Measurements from ENCODE around the gene DET1. TPM values are rescaled to one million over a fixed set of nuclear protein-coding genes. Genes with fewer than 3 reads are reported as not detected.
"Not testable (repeated sequence)": the region's sequence is repeated elsewhere in the genome, so short reads cannot be mapped to it uniquely, and the experiment has no call there.

DET1 gene
- polyA plus RNA-seq, 1 donor from 2014 or later = 1.1 TPM

DNA sequence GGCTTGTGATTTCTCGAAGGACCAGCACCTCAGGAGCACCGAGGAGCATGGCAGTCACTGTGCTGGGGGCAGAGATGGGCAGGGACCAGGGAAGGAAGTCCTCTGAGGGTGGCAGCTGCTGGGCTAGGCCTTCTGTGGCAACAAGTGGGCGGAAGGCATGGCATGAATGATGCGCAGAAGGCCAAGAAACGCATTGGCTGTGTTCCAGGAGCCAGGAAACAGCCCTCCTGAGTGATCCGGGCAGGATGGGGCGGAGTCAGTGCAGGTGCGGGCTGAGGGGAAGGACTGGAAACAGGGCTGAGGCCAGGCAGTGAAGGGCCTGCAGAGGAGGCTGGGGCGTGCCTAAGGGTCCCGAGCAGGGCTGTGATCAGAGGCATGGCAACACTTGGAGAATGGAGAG, 55.3 kb downstream of the DET1 start:
- H3K4me1 Mint-ChIP-seq = no peaks in the 10 kb centered on the region
- no peaks in the 10 kb centered on the region for H3K9me3 Mint-ChIP-seq
- no peak overlapping the region for H3K4me3 Mint-ChIP-seq
- no peak overlapping the region for H3K27ac Mint-ChIP-seq
- H3K36me3 Mint-ChIP-seq = peaks cover 1% of the 10 kb centered on the region
- no peaks in the 10 kb centered on the region for H3K27me3 Mint-ChIP-seq

DNA sequence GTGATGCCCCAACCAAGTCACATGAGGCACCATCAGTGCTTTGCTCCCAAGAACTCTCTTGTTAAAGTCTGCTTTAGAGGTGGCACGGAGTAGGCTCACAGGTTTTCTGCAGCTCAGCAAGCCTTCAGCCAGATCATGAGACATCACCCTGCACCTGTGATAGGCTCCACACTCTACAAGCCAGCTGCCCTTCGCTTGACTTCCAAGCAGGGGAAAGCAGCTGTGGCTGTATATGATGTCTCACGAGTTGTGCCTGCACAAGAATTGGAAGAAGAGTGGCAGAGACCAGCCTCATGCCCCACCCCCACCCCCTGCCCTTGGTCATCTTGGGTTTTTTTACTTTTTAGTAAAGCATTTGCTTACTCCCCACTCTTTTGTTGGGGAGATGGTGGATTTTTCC, 56.4 kb downstream of the DET1 start:
- Mint-ChIP-seq H3K4me3 (no peak overlapping the region), H3K36me3 (peaks cover 6% of the 10 kb centered on the region), H3K9me3 (no peaks in the 10 kb centered on the region), H3K4me1 (no peaks in the 10 kb centered on the region), H3K27ac (peak overlapping the region in 1 of 3 donors; percentile 13), H3K27me3 (no peaks in the 10 kb centered on the region)

GRCh38 chr15:88489321-88489720, 57.2 kb downstream of the DET1 start:
- H3K27me3 Mint-ChIP-seq = no peaks in the 10 kb centered on the region
- H3K27ac Mint-ChIP-seq = no peak overlapping the region
- H3K36me3 Mint-ChIP-seq = peaks cover 6% of the 10 kb centered on the region
- H3K4me1 Mint-ChIP-seq = no peaks in the 10 kb centered on the region
- no peak overlapping the region for H3K4me3 Mint-ChIP-seq
- H3K9me3 Mint-ChIP-seq = no peaks in the 10 kb centered on the region

GRCh38 chr15:88487796-88488523, 58.5 kb downstream of the DET1 start:
- Mint-ChIP-seq H3K27ac (no peak overlapping the region), H3K4me3 (no peak overlapping the region), H3K27me3 (no peaks in the 10 kb centered on the region), H3K36me3 (peaks cover 5% of the 10 kb centered on the region), H3K4me1 (no peaks in the 10 kb centered on the region), H3K9me3 (no peaks in the 10 kb centered on the region)

DNA sequence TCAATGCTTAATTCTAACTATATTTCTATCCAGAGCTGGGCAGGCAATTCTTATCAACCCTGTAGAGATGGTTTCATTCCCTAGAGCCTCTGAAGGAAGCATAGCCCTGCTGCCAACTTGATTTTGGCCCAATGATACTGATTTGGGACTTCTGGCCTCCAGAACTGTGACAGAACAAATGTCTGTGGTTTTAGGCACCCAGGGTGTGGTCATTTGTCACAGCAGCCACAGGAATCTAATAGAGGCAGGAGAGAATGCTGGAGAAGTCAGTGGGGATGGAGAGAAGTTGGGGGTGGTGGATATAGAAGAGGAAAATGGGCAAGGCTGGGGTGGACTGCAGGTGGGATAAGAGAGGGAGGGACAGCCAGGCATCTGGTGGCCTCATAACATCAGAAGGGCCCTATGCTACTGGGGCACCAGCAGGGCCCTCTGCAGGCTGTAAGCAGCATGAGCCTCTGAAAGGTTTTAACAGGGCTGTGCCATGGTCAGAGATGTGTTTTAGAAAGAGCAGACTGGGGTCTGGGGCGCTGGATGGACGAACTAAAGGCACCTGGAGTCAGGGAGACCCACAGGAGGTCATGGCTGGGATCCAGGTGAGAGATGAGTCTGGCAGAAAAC, 59.2 kb downstream of the DET1 start:
- H3K27ac Mint-ChIP-seq = no peak overlapping the region
- no peak overlapping the region for H3K4me3 Mint-ChIP-seq
- H3K27me3 Mint-ChIP-seq = no peaks in the 10 kb centered on the region
- no peaks in the 10 kb centered on the region for H3K9me3 Mint-ChIP-seq
- H3K36me3 Mint-ChIP-seq = peaks cover 5% of the 10 kb centered on the region
- H3K4me1 Mint-ChIP-seq = peaks cover 0 to 2% (median 0%) of the 10 kb centered on the region in 3 donors

GRCh38 chr15:88484682-88485331, 61.7 kb downstream of the DET1 start:
- H3K4me3 Mint-ChIP-seq = no peak overlapping the region
- no peak overlapping the region for H3K27ac Mint-ChIP-seq
- H3K4me1 Mint-ChIP-seq = peaks cover 0 to 4% (median 2%) of the 10 kb centered on the region in 3 donors
- no peaks in the 10 kb centered on the region for H3K27me3 Mint-ChIP-seq
- H3K9me3 Mint-ChIP-seq = no peaks in the 10 kb centered on the region
- peaks cover 5% of the 10 kb centered on the region for H3K36me3 Mint-ChIP-seq

GRCh38 chr15:88482263-88482662, 64.2 kb downstream of the DET1 start:
- Mint-ChIP-seq H3K9me3 (no peaks in the 10 kb centered on the region), H3K27me3 (no peaks in the 10 kb centered on the region), H3K4me3 (no peak overlapping the region), H3K36me3 (peaks cover 9% of the 10 kb centered on the region), H3K4me1 (peaks cover 0 to 4% (median 2%) of the 10 kb centered on the region in 3 donors), H3K27ac (peak overlapping the region in 1 of 3 donors; percentile 2)

DNA sequence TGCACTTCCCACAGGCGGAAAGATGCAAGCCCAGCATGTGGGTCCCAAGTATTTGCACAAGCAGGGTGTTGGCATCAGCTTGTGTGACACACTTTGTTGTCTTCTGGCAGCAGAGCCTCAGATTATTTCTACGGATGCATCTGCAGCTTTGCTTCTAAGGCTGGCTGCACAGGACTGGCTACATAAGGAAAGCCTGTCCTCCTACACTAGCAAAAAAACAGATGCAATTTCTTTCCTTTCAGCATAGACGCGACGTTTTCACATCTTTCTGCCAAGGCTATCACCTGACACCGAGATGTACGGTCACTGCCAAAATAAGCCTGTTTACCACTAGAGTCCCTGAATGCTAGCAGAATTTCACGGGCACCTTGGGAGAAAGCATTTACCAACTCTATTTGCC, 65.5 kb downstream of the DET1 start:
- H3K27ac Mint-ChIP-seq = no peak overlapping the region
- peaks cover 0 to 4% (median 2%) of the 10 kb centered on the region in 3 donors for H3K4me1 Mint-ChIP-seq
- no peaks in the 10 kb centered on the region for H3K27me3 Mint-ChIP-seq
- H3K9me3 Mint-ChIP-seq = no peaks in the 10 kb centered on the region
- peaks cover 10% of the 10 kb centered on the region for H3K36me3 Mint-ChIP-seq
- no peak overlapping the region for H3K4me3 Mint-ChIP-seq

- peaks cover 5% of the 10 kb centered on the region for H3K36me3 Mint-ChIP-seq
- H3K4me1 Mint-ChIP-seq = peaks cover 0 to 4% (median 2%) of the 10 kb centered on the region in 3 donors
- no peak overlapping the region for H3K27ac Mint-ChIP-seq
- no peaks in the 10 kb centered on the region for H3K27me3 Mint-ChIP-seq
- H3K9me3 Mint-ChIP-seq = no peaks in the 10 kb centered on the region
- no peak overlapping the region for H3K4me3 Mint-ChIP-seq
Observed at GRCh38 chr15:88479169-88479568, 67.3 kb downstream of the DET1 start.

DNA sequence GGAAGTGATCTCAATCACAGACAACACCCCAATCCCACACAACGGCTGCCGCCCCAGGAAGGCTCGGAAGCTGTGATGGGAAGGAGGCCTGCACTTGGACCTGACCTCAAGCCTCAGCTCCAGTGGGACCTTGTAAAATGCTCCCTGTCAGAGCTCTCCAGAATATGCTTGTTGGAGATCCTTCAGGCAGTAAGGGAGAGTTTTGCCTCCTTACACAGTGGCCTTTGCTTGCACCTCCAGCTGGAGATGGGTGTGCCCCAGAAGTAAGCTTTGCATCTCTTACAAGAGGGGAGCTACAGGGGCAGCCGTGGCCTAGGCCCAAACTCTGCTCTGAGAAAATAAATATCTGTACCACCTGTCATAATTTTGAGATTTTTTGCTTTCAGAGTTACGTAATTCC, 68.6 kb downstream of the DET1 start:
- Mint-ChIP-seq H3K9me3 (no peaks in the 10 kb centered on the region), H3K36me3 (peaks cover 5% of the 10 kb centered on the region), H3K4me1 (peaks cover 0 to 4% (median 2%) of the 10 kb centered on the region in 3 donors)

DNA sequence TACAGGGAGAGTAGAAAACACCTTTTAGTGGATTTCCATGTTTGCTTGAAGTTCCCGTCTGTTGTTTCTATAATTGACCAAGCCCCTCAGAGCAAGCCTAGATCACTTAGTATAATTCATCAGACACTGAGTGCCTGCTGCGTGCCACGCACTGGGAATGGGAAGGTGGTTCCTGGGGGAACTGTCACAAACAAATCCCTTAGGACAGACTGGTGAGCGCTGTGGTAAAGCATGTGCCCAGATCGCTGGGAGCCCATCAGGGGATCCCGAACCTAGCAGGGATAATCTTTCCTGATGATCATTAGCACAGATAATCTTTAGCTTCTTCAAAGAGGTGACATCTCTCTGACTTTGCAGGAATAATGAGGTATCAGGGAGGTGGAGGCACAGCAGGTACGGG, 69.4 kb downstream of the DET1 start:
- Mint-ChIP-seq H3K36me3 (peaks cover 5% of the 10 kb centered on the region), H3K9me3 (no peaks in the 10 kb centered on the region), H3K4me3 (no peak overlapping the region), H3K27me3 (no peaks in the 10 kb centered on the region), H3K4me1 (peaks cover 0 to 4% (median 0%) of the 10 kb centered on the region in 3 donors), H3K27ac (no peak overlapping the region)

More for the DNA sequence above, 68.6 kb downstream of the DET1 start:
- no peak overlapping the region for H3K27ac Mint-ChIP-seq
- no peak overlapping the region for H3K4me3 Mint-ChIP-seq
- H3K27me3 Mint-ChIP-seq = no peaks in the 10 kb centered on the region

- Mint-ChIP-seq H3K27ac (no peak overlapping the region), H3K9me3 (no peaks in the 10 kb centered on the region), H3K4me1 (peaks cover 0 to 4% (median 0%) of the 10 kb centered on the region in 3 donors)
Observed at GRCh38 chr15:88476635-88477060, 69.8 kb downstream of the DET1 start.

DNA sequence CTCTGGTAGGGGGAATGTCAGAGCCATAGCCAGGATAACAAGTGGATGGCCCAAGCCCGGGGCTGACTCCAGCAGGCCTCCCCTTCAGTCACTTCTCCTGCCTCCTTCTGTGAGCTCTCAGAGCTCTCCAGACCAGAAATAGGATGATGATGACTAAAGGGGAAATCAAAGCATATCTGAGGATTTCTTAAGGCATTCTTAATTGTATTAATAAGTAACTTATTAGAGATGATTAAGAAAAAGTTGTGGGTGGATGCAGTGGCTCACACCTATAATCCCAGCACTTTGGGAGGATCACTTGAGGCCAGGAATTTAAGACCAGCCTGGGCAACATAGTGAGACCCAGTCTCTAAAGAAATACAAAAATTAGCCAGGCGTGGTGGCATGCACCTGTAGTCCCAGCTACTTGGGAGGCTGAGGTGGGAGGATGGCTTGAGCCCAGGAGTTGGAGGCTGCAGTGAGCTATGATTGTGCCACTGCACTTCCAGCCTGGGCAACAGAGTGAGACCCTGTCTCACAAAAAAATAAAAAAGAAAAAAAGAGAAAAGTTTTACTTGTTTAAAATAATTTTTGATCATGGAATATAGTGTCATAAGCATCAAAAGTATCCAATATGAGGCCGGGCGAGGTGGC, 72.7 kb downstream of the DET1 start:
- H3K4me1 Mint-ChIP-seq, H3K9me3 Mint-ChIP-seq, H3K27ac Mint-ChIP-seq, H3K27me3 Mint-ChIP-seq, H3K36me3 Mint-ChIP-seq, H3K4me3 Mint-ChIP-seq: not testable (repeated sequence)

More at GRCh38 chr15:88476635-88477060, 69.8 kb downstream of the DET1 start:
- Mint-ChIP-seq H3K36me3 (peaks cover 5% of the 10 kb centered on the region), H3K4me3 (no peak overlapping the region), H3K27me3 (no peaks in the 10 kb centered on the region)

- peaks cover under 1% of the 10 kb centered on the region for H3K36me3 Mint-ChIP-seq
- peak overlapping the region in 1 of 4 donors; percentile 16 for H3K4me3 Mint-ChIP-seq
- H3K9me3 Mint-ChIP-seq = no peaks in the 10 kb centered on the region
- H3K27me3 Mint-ChIP-seq = no peaks in the 10 kb centered on the region
- peaks cover 7 to 13% (median 9%) of the 10 kb centered on the region in 3 donors for H3K4me1 Mint-ChIP-seq
- peak overlapping the region in 1 of 3 donors; percentile 42 for H3K27ac Mint-ChIP-seq
Observed at GRCh38 chr15:88472225-88472624, 74.3 kb downstream of the DET1 start.
